ENCODE data around the gene FBXO8.
"Not testable (repeated sequence)": the region's sequence is repeated elsewhere in the genome, so short reads cannot be mapped to it uniquely, and the experiment has no call there.

Gene FBXO8

GRCh38 chr4:174282836-174283506 lies 496 bp downstream of the FBXO8 start:
- peak; percentile 67 to 92 (median 80) for DNase-seq

DNA sequence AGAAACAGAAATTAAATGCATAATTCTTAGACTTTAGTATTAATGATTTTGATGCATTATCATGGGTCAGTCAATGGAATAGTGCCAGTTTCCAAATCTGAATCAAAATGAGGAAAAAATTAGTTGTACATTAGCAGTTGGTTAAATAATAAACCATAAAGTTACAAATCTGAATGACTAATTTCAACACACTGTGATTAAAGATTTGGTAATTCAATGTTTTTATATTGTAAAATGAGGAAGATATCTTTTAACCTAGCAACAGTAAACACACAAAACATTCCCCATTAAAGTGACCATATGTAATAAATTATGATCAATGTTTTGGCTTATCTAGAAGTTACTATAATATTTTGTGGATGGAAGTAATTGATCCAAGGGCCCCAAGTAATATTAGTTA lies 1.6 kb downstream of the FBXO8 start:
- DNase-seq: no peak

- no peak for DNase-seq
These were observed 2.2 kb downstream of the FBXO8 start for GRCh38 chr4:174281182-174281737.

- no peak for DNase-seq
These were observed 3.9 kb downstream of the FBXO8 start for GRCh38 chr4:174279433-174280155.

DNA sequence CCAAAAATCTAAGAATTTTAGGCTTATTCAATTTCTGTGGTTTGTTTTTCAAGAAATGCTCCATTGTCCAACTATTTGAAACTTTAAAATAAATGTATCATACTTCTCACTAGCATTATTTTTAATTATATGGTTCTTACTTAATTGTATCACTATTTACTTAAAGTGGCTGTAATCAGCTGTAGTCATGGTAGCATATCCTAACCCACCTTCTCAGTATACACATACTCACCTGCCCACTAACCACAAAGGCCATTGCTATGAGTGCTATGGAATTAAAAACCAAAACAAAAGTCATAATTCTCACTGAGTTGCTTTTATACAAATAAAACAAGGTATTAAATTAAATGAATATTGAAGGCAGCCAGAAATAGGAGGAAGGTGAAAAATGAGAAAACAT lies 5.0 kb downstream of the FBXO8 start:
- no peak for DNase-seq

DNA sequence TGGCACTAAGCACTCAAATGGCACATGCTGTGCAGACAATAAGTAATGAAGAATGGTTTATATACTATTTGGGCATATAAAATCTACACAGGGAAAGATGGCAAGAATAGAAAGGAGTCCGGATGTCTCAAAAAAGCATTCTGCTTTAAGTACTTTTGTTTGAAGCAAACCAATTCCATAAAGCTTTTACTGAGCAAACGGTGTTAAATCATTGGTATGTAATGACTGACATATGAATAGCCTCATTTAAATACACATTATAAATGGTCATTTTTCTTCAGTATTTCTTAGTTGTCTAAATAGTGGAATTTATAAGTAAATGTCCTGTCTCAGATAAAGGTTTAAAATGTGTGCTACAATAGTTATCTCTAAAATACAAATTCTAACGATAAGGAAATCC lies 6.0 kb downstream of the FBXO8 start:
- no peak for DNase-seq

DNA sequence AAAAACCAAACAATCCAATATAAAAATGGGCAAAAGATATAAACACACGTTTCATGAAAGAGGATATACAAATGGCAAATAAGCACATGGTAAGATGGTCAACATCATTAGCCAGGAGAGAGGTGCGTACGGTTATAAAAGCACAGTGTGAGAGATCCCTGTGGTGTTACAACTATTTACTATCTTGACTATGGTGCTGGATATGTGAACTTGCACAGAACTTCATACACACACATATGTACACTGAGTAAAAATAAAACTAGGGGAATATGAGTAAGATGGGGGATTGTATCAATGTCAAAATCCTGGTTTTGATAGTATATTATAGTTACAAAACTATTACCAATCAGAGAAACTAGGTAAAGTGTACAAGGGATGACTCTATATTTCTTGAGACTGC lies 8.4 kb downstream of the FBXO8 start:
- no peak for DNase-seq

DNA sequence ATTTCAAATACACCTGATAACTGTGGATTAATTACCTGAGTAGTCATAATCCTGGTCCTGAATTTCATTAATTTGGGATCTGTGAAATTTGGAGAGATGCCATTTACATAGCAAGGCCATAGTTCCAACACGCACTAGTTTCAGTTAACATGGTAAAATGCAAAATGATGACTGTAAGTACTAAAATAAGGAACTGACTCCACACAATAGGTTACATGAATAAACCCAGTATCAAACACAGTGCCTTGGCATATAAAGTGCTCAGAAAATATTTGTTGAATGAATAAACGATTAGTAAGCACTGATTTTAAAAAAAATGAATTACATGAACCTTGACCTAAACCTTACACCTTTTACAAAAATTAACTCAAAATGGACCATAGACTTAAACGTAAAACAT lies 9.0 kb downstream of the FBXO8 start:
- no peak for DNase-seq

- no peak for DNase-seq
These were observed 9.5 kb downstream of the FBXO8 start for GRCh38 chr4:174273930-174274329.

- DNase-seq: no peak
These were observed 17.1 kb downstream of the FBXO8 start for GRCh38 chr4:174266416-174266815.

DNA sequence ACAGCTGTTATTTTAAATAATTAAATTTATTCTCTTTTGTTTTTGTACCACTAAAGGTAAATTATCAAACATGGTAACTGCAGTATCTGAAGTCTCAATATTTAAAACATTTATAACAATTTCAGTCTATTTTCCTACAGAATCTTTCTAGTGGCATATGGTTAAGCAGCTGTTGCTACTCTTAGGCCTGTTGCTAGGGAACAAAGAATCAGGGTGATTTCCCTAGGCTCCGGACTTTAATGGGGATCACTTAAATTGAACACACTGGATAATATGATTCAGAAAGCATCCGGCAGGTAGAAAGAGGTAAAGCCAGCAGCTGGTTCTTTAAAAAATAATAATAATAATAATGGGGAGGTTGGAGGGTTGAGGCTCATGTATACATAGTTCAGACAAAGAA lies 17.6 kb downstream of the FBXO8 start:
- no peak for DNase-seq

GRCh38 chr4:174263445-174263736 lies 20.1 kb downstream of the FBXO8 start:
- no peak for DNase-seq

DNA sequence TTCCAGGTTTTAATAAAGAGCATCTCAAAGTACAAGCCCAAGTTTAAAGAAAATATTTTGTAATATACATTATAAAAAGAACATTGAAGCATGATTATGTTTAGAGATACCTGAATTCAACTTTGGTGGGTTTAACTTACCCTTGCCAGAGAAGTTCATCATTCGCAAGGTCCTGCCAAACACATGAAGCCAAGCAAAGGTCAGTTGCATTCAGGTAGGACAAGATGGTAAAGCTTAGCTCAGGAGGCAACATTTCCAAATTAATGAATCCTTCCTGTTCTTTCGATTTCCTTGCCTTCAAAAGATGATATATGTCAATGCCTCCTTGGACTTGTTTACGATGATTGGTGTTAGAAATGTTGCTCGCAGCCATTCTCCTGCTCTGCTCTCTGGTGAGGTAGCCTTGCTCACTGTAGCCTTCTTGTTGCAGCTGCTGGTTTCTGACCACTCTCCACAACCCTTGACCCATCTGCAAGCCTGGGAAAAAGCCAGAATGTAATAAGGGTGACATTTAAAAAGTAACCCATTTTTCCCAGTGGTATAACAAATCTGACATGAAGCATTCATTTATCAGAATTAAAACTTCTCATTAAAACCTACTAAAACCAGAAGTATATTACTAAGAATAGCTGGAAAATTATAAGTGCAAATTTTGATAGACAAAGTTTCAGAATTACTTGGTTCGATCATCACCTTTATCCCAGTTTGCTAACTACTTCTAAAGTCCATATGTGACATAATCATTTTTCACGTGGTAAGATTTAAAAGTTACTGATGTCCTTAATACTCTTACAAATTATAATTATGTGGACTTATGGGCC lies 20.6 kb downstream of the FBXO8 start:
- DNase-seq: no peak

DNA sequence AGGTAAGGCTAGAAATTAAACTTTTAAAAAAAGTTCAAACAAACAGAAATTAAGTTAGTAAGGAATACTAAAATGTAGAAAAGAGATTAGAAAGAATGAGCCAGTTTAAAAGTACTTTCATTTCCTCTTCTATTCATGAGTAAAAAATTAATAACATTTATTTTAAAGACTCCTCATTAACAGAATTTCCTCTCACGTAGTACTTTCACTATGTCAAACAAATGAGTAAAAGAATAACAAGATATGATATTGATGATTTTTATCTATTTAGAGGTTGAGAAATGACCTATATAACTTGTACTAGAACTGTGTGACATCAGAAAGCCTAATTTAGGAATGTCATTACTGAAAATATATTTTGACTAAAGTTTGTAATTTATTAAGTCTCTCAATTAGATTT lies 22.0 kb downstream of the FBXO8 start:
- DNase-seq: not testable (repeated sequence)

DNA sequence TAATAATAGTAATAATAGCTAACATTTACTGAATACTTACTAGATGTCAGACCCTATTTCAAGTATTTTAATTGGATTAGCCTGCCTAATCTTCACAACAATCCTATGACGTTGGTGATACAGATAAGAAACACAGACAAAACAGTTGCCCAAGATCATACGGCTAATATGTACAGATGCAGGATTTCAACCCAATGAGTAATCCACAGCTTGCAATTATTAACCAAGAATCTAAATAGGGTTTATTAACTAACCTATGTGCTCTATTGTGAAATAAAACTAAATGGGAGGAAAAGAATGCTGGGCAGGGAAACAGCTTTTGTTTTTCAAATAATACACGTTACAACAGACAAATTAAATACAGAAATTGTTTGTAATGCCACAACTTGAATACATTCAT lies 23.4 kb downstream of the FBXO8 start:
- DNase-seq: no peak

DNA sequence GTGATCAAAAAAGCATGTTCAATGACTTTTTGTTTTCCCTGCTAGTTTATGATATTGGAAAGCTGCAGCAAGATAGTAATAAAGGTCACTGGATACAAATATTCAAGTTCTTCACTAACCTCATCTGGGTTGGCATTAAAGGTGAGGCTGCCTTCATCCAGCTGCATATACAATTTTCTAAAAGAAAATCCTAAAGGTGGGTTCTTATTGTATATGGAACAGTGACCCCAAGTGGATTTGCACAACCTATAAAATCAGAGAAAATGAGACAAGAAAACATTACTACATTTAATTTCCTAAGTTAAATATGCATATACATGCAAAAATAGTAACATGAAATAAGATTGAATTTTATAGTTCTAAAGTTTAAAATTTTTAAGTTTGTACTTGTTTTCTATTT lies 23.9 kb downstream of the FBXO8 start:
- DNase-seq: no peak

GRCh38 chr4:174256277-174256713 lies 27.2 kb downstream of the FBXO8 start:
- DNase-seq: no peak

DNA sequence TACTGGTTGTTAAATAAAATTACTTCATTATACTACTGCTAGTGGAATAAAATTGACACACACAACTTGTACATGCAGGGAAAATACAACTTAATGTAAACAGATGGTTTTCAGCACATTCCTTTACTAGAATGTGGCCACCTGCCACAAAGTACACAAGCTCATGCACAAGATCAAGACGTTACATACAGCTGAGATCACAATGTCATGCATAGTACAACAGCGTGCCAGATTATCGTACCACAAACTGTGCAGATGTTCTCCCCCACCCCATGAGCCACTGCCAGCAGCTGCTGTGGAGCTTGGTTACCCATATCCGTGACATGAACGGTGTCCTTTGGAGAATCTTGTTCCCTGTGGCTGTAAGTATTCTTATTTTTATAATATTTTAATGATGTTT lies 27.7 kb downstream of the FBXO8 start:
- DNase-seq: no peak

DNA sequence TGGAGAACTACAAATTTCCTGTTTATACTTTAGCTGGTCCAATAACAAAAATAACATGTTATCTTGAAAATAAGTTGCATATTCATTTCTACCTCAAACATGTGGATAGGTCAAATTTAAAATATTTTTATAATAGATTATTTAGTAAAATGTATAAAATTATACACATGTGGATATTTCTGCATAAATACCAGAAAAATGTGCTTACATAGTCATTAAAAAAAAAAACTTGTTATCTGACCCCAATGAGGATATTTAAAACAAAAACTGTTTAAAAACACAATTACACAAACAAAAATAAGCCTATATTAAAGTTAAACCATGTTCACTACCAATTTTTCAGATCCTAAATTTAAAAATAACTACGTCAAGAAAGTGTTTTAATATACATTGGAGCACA lies 28.1 kb downstream of the FBXO8 start:
- DNase-seq: no peak

- no peak for DNase-seq
These were observed 28.9 kb downstream of the FBXO8 start for GRCh38 chr4:174254613-174255012.

GRCh38 chr4:174252412-174252811 lies 31.1 kb downstream of the FBXO8 start:
- DNase-seq: no peak

GRCh38 chr4:174248407-174248806 lies 35.1 kb downstream of the FBXO8 start:
- DNase-seq: no peak

DNA sequence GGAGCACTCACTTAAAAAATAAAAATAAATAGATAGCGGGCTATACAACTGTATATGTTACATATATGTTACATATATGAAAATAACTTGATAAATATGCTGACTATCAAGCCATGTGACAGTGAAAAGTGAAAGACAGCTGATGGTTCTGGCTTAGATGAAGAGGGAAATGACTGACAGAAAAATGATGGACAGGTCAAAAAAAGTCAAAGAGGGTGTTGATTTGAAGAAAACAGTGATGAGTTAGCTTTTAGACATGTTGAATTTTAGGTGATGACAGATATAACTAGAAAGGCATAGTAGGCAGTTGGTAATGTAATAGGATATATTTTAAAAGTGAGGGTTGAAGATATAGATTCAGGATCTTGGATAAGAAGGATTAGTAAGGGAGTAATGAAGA lies 37.8 kb downstream of the FBXO8 start:
- DNase-seq: no peak

DNA sequence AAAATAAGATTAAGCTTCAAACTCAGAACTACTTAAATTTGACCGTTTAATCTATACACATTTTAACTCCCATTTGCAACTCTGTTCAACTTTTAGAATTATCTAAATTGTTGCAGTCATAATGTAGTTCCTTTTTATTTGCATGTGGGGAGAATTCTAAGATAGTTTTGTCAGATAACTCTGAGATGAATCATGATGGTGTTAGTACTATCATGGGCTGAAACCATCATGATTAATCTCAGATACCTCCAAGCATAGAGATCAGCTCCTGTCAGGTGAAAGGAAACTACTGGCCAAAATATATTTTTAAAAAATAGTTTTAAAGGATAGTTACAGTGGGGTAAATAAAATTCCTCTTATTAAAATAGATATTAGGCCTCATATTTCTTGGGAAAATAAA lies 39.0 kb downstream of the FBXO8 start:
- no peak for DNase-seq
